ENCODE data around the gene PACSIN1. TPM values are rescaled to one million over a fixed set of nuclear protein-coding genes. Genes with fewer than 3 reads are reported as not detected.

The PACSIN1 gene
- total RNA-seq, 2 experiments from 2014 or later, result 1.8 to 2.2 TPM

- Mint-ChIP-seq H3K4me1 (peaks cover 6% of the 10 kb centered on the region), H3K4me3 (no peak overlapping the region), H3K27ac (no peak overlapping the region), H3K9me3 (no peaks in the 10 kb centered on the region), H3K27me3 (no peaks in the 10 kb centered on the region), H3K36me3 (ENCODE audit: low read depth) (no peaks in the 10 kb centered on the region)
- CTCF ChIA-PET, result no interaction called here
- DNase-seq, result no peak
- POLR2A ChIA-PET, result no interaction called here
These were observed 110.5 kb downstream of the PACSIN1 start for GRCh38 chr6:34576286-34576955.

DNA sequence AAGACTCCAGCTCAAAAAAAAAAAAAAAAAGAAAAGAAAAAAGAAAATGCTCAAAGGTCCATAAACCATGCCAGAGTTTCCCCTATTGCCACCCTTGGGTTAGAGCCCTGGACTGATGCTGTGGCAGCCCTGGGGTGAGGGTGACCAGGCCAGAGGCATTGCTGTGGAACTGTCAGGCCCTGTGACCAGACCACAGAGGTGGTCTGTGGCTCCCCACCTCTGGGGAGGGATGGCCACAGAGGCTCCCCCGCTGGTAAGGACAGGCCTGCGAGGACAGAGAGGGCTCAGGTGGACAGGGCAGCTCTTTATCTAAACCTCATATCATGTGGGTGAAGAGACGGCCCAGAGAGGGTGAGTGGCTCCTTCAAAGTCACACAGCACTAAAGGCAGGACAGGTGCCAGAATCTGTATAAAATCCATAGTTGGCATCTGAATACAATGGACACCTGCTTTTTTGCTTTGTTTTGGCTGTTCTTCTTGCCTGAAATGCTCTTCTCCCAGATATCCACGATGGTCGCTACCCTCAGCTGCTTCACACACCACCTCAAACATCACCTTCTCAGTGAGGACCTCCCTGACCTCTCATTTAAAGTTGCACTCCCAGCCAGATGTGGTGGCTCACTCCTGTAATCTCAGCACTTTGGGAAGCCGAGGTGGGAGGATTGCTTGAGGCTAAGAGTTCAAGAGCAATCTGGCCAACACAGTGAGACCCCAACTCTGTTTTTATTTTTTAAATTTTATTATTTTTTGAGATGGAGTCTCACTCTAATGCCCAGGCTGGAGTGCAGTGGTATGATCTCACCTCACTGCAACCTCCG is 112.8 kb downstream of the PACSIN1 start:
- ChIA-PET POLR2A (no interaction called here), CTCF (interaction anchor here (2.2 kb wide), 1 partner anchor 30 kb away, joined by 5 read pairs; no protein-coding TSS in a partner anchor)
- H3K27me3 Mint-ChIP-seq, result no peaks in the 10 kb centered on the region
- H3K36me3 Mint-ChIP-seq (ENCODE audit: low read depth), result no peaks in the 10 kb centered on the region
- H3K4me3 Mint-ChIP-seq, result no peak overlapping the region
- H3K9me3 Mint-ChIP-seq, result no peaks in the 10 kb centered on the region
- peaks cover 6% of the 10 kb centered on the region for H3K4me1 Mint-ChIP-seq
- no peak overlapping the region for H3K27ac Mint-ChIP-seq
- DNase-seq, result no peak

GRCh38 chr6:34580707-34581560 is 115.1 kb downstream of the PACSIN1 start:
- Mint-ChIP-seq H3K27me3 (no peaks in the 10 kb centered on the region), H3K4me3 (no peak overlapping the region), H3K9me3 (no peaks in the 10 kb centered on the region), H3K4me1 (peaks cover 8% of the 10 kb centered on the region), H3K36me3 (ENCODE audit: low read depth) (no peaks in the 10 kb centered on the region), H3K27ac (no peak overlapping the region)
- ChIA-PET POLR2A (interaction anchor here (1.2 kb wide), 1 partner anchor 17 kb away, joined by 3 read pairs; no protein-coding TSS in a partner anchor), CTCF (interaction anchor here (1.5 to 1.9 kb wide), 2 partner anchors 28 to 121 kb away, joined by 3 to 5 read pairs; no protein-coding TSS in a partner anchor)
- DNase-seq, result no peak

DNA sequence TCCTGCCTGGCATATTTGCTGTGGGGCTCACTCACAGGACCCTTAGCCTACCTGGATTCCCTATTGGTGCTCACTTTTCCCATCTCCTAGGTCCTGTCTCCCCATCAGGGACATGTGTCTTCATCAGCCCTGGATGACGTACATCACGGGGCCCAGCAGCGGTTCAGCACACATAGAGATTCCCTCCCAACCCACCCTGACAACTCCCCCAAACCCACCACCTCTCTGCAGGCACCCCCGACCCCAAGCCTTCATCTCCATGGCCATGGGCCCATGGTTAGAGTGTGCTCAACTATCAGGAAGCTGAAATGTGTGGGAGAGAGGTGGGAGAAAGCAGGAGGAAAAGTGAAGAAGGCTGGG is 115.7 kb downstream of the PACSIN1 start:
- Mint-ChIP-seq H3K27me3 (no peaks in the 10 kb centered on the region), H3K36me3 (ENCODE audit: low read depth) (no peaks in the 10 kb centered on the region), H3K9me3 (no peaks in the 10 kb centered on the region), H3K4me1 (peaks cover 3% of the 10 kb centered on the region), H3K4me3 (no peak overlapping the region), H3K27ac (no peak overlapping the region)
- no peak for DNase-seq
- ChIA-PET CTCF (interaction anchor here (1.9 kb wide), 1 partner anchor 121 kb away, joined by 5 read pairs; no protein-coding TSS in a partner anchor), POLR2A (no interaction called here)

DNA sequence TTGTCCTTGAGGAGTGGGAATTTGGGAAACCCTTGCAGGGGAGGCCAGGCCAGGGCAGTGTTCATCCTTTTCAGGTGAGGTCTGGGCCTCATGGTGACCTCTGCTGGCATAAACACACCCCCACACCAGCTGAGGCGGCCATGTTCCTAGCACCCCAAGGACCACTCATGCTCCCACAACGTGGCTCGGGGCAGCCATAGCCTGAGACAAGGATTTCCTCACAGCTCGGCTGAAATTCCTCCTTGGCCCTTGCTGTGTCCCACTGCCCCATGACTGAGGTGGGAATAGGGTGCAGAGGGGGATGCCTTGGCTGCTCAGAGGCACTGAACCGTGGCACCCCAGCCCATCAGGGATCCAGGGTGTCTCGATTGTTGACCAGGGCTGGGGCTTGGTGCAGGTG is 117.6 kb downstream of the PACSIN1 start:
- Mint-ChIP-seq H3K27me3 (no peaks in the 10 kb centered on the region), H3K4me3 (no peak overlapping the region), H3K36me3 (ENCODE audit: low read depth) (peaks cover 4% of the 10 kb centered on the region), H3K27ac (no peak overlapping the region), H3K9me3 (no peaks in the 10 kb centered on the region), H3K4me1 (peaks cover 3% of the 10 kb centered on the region)
- CTCF ChIA-PET, result interaction anchor here (0.7 kb wide), 1 partner anchor 8 kb away, joined by 3 read pairs; no protein-coding TSS in a partner anchor
- peak; percentile 25 for DNase-seq
- POLR2A ChIA-PET, result interaction anchor here (1.7 kb wide), 1 partner anchor 9 kb away, joined by 4 read pairs; no protein-coding TSS in a partner anchor

DNA sequence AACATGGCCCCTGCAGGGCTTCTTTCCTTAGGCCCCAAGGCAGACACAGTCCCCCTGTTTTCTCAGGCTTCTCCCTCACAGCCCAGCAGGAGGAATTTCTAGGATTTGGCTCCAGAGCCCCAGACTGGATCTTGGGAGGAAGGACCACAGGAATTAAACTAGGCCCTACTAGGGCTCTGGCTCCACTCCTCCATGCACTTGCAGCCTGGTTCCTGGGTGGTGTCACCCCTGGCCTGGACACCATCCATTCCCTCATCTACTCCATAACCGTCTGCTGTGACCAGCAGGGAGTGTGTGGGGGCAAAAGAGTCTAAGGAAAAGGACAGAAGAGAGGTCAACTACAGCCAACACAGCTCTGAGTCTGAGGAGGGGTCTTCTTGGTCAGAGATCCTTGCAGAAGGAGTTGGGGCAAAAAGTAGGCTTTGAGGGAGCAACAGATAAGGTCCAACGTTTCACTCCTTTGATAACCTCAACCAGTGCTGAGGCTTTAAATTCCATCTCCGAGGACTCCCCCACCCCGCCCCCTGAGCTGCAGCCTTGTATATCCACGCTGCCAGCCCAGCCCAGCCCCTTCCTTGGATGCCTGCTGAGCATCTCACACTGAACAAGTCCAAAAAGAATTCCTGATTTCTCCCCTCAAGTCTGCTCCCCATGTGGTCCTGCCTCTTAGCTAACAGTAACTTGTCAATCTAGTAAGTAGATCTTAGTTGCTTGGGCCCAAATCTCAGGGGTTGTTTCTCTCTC is 118.2 kb downstream of the PACSIN1 start:
- Mint-ChIP-seq H3K9me3 (no peaks in the 10 kb centered on the region), H3K36me3 (ENCODE audit: low read depth) (peaks cover 4% of the 10 kb centered on the region), H3K27ac (no peak overlapping the region), H3K27me3 (no peaks in the 10 kb centered on the region), H3K4me3 (no peak overlapping the region), H3K4me1 (peaks cover 3% of the 10 kb centered on the region)
- no peak for DNase-seq
- POLR2A ChIA-PET, result no interaction called here
- CTCF ChIA-PET, result interaction anchor here (0.6 to 1.6 kb wide), 3 partner anchors 9 to 330 kb away, joined by 3 to 5 read pairs (median 3); no protein-coding TSS in a partner anchor

- POLR2A ChIA-PET, result no interaction called here
- peaks cover 9% of the 10 kb centered on the region for H3K36me3 Mint-ChIP-seq (ENCODE audit: low read depth)
- no peak overlapping the region for H3K4me3 Mint-ChIP-seq
- no peaks in the 10 kb centered on the region for H3K9me3 Mint-ChIP-seq
- peaks cover 3% of the 10 kb centered on the region for H3K4me1 Mint-ChIP-seq
- CTCF ChIA-PET, result interaction anchor here (0.6 to 1.6 kb wide), 4 partner anchors 9 to 330 kb away, joined by 3 to 5 read pairs (median 4); no protein-coding TSS in a partner anchor
- no peak overlapping the region for H3K27ac Mint-ChIP-seq
- no peaks in the 10 kb centered on the region for H3K27me3 Mint-ChIP-seq
- no peak for DNase-seq
These were observed 118.8 kb downstream of the PACSIN1 start for GRCh38 chr6:34584694-34585093.

Other genes with a start within 250 kb of the PACSIN1 start
- gene HMGA1, start 229.2 kb upstream of the PACSIN1 start, total RNA-seq, result 100 to 1,000 TPM; 269 to 282 TPM
- gene SMIM29, start 217.1 kb upstream of the PACSIN1 start, total RNA-seq, result 10 to 100 TPM; 38.3 to 38.4 TPM
- gene NUDT3, start 73.4 kb upstream of the PACSIN1 start, total RNA-seq, result 10 to 100 TPM in 1 of 2 experiments, 1 to 10 TPM in 1; 9.9 to 10.0 TPM
- 1,000 to 10,000 TPM; 1,296 to 1,320 TPM for gene RPS10, start 40.0 kb upstream of the PACSIN1 start, total RNA-seq
- not detected for gene SPDEF, start 90.3 kb downstream of the PACSIN1 start, total RNA-seq
- gene ILRUN, start 230.7 kb downstream of the PACSIN1 start, total RNA-seq, result 10 to 100 TPM; 85.3 to 86.6 TPM

Measured in activated CD4-positive, alpha-beta memory T cell treated with anti-CD3 and anti-CD28 coated beads, Interleukin-2, amount 10 ng/mL, durations not matched to agents 7 days and 5 days (primary cell).